Stimulated activated CD4-positive, alpha-beta T cell treated with anti-CD3 and anti-CD28 coated beads, Interleukin-2, amount 100 ng/mL, for 4 hours (primary cell): Measurements from ENCODE around the gene EPHA6.

Experiments used
- DNase-seq: peaks from one replicate; pipeline ENCODE4 v3.0.0-alpha.2; 2020; ENCODE audit warnings: low read depth

EPHA6 gene

DNA sequence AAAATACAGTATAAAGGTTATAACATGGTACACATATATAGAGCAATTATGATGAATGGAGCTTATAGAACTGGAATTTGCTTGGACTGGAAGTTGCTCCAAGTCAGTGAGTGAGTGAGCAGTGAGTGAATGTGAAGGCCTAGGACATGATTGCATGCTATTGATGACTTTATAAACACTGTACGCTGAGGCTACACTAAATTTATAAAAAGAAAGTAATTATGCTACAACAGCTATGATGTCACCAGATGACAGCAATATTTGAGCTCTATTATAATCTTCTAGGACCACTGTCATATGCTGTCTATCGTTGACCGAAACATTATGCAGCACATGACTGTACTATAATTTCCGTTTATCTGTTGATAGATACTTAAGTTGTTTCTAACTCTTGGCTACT lies 463.3 kb downstream of the EPHA6 start:
- no peak for DNase-seq

DNA sequence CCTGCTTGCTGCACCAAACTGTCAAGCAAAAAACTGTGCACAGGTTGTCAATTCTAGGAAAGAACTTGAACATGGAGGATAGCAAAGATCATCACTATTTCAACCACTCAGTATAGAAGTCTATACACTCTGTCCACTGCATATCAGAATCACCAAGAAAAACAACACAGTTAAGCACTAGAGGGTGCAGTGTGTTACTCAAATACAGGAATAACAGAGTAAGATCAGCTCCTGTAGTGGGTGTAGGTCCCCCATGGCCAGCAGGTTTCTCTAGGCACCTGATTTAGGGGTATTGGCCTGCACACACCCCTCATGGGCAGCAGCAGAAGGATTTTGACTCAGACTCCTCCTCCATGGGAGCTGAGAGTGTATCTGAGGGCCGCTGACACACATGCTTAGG lies 464.1 kb downstream of the EPHA6 start:
- no peak for DNase-seq

DNA sequence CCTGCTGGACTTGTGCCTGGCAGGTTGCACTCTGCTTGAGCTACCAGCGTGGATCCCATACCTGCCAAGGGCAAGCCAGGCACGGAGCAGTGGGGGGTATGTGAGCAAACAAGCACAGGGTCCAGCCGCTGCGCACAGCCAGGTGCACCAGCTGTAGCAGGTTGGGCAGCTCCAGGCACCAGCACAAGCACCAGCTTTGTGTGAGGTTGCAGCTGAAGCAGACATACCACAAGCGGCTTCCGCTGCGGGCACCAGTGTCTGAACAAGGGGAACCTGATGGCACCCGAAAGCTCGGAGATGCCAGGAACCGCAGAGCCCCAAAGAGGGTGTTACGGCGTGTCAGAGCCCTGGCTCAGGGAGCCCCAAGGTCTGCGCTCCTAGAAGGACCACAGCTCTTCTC lies 477.5 kb downstream of the EPHA6 start:
- no peak for DNase-seq

DNA sequence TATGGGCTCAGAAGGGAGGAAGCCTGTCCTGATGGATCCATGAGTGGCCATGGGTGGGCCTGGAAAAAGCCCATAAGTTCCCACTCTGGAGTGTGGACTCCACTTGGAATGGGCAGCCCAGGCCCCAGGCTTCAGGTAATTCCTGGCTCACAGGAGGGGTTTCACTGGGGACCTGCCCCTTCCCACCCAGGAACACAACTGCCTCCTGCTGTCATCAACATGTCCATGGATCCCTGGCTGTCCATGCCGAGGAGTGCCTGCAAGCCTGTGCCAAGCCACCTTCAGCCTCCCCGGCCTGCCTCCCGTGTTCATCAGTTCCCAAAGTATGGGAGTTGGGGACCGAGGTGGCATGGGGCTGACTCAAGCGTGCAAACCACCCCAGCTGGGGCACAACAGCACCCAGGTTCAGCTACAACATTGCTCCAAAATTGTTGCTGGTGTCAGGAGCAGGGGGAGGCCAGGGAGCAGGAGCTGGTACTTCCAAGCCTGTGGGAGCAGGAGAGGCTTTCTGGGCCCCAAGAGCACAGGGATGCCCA lies 479.3 kb downstream of the EPHA6 start:
- no peak for DNase-seq

DNA sequence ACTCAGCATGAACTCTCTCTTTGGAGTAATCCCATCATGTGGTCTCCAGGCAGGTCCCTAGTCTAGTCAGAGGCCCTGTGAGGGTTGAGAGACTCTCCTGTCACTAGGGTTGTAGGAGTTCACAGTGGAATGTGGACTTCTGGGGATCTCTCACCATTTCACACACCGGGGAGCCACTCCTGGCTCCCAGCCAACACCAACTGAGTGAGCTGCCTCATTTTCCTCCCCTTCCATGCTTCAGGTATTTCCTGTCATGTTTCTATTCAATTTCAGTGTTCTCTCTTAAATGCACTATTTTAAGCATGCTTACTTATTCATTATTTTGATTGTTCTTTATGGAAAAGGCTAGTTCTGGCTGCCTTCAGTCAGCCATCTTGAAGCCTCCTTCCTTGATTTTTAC lies 482.6 kb downstream of the EPHA6 start:
- DNase-seq = no peak

DNA sequence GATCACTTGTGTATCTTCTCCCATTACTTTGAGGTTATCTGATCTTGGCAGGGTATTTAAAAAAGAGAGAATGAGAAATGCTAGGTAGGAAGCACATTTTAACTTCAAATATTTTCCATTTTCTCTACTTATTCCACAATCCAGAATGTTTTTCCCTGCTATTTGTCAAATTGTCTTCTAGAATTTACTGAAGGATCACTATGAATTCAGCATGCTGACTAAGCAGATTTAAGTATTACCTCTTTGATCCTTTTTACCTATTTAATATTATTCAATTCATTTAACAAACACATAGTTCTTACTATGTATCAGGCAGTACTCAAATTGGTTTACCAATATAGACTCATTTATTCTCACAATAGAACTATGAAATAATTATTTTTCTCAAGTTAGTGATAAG lies 486.7 kb downstream of the EPHA6 start:
- no peak for DNase-seq

DNA sequence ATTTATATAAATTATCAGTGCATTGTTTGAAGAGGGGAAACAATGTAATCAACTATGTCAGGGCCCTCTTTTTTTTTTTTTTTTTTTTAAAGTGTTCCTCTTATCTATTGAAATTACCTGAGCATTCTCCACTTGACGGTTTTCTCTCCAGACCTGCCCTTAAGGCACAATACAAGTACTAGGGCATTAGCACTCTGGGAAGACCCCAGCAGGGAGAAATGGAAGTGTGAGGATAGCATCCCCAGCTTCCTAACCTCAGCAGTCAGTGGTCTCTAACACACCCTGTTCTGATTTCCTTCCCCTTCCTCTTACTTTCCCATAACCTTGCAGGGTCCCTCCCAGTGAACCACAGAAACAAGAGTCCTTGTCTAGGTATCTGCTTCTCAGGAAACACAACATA lies 491.8 kb downstream of the EPHA6 start:
- no peak for DNase-seq

DNA sequence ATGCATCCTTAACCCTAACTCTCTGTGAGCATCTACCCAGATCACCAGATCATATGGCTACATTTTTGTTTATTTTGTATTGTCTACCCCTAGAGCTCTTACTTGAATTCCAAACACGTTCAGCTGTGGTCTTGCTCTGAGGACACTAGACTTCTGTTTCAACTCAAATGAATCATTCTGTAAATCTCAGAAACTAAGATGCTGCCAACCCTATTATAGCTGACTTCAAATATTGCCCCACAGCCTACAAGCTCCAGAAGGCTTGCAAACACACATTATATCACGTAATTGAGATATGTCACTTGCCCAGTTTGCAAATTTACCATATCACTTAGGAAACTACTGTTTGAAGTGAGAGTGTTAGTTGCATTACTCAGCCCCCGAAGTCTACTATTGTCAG lies 524.0 kb downstream of the EPHA6 start:
- DNase-seq = no peak

DNA sequence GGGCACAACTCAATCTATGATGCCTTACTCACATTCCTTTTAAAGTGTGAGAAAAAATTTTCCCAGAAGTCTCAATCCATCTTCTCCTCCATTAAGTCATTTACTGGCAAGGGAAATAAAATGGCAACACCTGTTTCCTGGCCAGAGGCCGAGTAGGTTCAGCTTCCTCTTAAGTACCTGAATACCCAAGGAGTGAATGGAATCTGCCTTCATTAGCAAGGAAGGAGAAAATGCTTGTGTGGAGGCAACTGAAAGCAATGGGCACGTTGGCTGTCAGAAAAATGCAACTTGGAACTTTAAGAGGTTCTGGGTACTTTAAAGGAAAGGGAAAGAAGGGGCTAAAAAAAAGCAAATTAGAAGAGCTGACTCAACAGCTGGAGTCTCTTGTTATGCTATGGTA lies 526.5 kb downstream of the EPHA6 start:
- no peak for DNase-seq

DNA sequence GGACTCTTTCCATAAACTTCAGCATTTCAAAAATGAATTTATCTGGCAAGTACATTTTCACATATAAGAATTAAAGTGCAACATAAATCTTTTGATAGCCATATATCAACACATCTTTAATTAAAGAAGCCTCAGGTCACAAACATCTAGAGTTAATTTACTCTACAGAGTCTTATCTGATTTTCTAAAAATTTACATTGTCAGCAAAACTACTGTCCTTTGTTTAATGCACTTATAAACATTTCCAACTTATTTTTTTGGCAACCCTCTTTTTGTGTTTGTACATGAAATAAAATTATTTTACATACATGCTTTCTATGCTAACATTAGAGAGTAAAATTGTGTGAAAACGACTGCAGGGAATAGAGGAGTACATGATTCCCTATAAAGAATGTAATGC lies 533.4 kb downstream of the EPHA6 start:
- no peak for DNase-seq

DNA sequence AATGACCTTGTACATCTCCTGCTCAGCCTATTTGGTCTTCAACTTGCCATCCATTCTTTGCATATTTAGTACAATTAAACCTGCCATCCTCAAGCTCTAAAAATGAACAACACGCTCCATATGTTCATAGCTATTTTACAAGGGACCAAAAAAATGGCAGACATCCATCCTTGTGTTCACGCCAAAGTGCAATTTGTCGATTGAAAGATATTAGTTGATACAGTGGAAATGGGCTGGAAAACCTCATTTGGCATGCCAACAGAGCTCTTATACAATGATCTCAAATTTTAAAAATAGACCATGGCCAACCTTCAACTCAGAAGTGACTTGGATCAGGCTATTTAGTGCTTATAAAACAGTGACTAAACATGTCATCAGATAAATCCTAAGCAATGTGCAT lies 536.6 kb downstream of the EPHA6 start:
- no peak for DNase-seq

DNA sequence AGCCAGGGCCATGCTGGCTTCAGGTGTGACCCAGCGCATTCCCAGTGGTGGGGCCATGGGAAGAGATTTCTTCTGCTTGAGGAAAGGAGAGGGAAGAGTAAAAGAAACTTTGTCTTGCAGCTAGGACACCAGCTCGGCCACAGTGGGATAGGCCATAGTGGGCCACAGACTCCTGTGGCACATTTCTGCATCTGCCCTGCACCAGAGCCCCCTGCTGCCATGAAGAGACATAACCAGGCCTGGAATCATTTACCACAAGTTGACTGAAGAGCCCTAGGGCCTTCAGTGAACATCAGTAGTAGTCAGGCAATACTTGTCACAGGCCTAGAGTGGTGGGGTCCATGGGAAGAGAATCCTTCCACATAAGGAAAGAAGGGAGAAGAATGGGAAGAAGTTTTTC lies 538.8 kb downstream of the EPHA6 start:
- DNase-seq = no peak

DNA sequence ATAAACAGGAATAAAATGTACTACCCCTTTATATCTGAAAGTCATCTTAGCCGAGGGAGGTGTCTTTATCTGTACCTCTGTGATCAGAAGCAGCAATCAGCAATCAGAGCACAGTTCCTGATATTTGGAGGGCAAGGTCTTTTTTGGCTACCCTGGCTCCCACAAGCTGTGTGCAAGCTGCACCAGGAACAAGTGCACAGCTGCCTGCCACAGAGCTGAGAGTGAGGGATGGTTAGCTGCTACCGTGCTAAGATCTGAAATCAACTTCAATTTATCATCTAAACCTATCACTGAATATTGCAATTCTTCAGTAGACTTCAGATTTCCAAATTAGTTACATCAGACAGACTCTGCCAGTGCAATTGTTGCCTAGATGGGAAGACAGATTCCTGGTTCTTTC lies 545.6 kb downstream of the EPHA6 start:
- DNase-seq = no peak

DNA sequence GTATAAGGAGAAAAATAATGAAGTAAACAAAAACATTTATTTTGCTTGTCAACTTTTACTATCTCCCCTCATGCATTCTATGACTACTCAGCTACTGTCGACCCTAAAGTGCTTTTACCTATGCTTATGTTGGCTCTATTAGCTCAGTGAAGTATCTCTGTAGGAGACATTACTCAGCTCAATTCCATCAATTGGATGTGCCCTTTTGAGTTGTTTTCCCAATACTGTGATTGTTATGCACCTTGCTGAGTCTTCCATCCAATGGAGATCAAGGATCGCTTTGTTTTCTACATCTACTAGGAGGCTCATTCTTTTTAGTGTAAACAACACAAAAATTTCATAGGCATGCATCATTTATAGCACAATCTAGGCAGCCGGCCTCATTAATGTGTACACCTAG lies 546.4 kb downstream of the EPHA6 start:
- no peak for DNase-seq

DNA sequence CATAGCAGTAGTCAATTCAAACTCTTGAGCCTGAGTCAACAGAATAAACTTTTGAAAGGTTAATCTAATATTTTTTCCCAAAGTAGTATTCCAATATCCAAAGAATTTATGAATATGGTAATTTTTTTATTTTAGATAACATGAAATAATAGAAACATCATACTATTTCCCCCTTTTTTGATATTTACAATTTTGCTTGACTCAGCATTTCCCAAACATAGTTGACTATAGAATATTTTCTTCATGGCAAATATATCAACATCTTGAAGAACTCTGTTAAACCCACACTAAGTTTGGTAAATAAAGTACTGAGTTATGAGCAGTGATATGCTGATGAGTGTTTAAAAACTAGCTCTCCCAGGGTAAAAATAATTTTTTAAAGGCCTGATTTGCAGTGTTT lies 570.2 kb downstream of the EPHA6 start:
- DNase-seq = no peak

DNA sequence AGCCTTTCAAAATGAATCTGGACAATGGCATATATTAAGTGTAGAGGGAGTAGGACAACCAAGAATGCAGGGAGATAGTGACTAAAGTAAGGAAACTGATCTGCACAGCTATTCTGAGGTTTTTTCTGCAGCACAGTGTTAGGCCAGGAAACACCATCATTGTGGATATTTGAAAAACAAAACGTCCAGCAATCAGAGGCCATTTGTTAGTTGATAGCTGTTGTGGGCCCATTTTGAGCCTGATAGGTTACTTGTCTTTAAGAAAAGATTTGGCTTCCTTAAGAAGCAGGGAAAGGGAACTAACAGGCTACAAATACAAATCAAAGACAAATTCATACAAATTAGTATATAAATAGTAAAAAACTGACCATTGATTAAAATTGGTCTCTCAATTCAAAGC lies 574.4 kb downstream of the EPHA6 start:
- no peak for DNase-seq

DNA sequence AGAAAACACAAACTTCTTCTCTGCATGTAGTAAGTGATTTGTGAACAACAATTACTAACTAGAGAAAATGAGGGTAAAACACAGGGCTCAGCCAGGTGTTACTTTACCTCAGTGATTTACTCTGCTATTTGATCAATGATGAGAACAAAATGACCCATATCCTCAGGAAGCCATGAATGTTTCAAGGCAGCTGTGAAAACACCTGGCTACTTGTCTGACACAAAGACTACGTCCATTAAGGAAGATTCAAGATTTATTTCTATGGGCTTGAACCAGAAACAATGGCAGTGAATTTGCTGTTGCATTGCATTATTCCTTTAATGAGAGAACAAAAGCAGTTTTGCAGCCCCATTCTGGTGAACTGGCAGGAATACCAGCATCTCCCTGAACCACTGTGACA lies 575.5 kb downstream of the EPHA6 start:
- DNase-seq = no peak

DNA sequence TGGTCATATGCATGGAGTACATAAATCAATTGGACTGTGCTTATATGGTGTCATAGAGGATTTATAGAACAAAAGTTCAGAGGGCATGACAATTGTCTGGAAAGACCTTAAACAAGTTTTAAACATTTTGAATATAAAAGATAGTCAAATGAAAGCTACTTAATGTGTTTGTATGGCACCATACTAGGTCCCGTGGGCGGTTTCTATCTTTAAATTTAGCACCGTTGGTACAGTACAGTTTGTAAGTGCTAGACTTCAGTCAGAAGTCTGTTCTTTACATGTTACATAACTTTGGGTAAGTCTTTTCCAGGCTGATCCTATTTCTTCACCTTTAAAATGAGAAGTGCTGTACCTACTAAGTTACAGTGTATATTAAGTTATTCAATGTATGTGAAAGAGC lies 576.8 kb downstream of the EPHA6 start:
- DNase-seq = no peak

DNA sequence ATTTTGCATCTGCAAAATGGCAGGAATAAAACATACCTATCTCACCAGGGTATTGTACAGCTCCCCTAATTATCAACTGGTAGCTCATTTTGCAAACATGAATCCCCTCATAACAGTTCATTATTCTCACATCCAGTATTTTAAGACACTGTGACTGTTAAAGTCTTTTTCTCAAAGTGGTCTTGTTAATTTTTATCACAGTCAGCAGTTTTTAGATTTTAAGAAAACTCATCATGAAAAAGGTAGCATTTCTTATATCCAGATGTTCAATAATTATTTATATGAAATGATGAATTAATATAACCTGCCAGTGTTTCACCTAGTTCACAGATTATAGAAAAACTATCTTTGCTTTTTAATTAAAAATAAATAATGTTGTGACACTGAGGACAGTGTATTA lies 595.2 kb downstream of the EPHA6 start:
- DNase-seq = no peak

DNA sequence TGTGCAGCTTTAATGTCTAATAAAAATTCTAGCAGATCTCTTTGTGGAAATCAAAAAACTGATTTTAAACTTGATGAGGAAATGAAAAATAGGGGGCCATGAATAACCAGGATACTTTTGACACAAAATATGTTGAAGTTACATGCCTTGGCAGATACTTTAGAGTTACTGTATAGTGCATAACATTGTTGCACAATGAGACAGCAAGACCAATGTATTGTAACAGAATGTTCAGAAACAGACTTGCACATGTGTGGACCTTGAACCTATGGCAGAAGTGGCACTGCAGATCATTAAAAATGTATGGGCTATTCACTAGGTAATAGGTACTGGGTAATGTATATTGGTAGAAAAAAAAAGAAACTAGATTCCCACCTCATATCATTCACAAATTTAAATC lies 607.2 kb downstream of the EPHA6 start:
- no peak for DNase-seq

DNA sequence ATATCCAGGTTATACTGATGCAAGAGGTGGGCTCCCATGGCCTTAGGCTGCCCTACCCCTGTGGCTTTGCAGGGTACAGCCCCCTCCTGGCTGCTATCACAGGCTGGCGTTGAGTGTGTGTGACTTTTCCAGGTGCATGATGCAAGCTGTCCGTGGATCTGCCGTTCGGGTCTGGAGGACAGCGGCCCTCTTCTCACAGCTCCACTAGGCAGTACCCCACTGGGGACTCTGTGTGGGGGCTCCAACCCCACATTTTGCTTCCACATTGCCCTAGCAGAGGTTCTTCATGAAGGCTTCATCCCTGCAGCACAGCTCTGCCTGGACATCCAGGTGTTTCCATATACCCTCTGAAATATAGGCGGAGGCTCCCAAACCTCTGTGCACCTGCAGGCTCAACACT lies 610.6 kb downstream of the EPHA6 start:
- no peak for DNase-seq

DNA sequence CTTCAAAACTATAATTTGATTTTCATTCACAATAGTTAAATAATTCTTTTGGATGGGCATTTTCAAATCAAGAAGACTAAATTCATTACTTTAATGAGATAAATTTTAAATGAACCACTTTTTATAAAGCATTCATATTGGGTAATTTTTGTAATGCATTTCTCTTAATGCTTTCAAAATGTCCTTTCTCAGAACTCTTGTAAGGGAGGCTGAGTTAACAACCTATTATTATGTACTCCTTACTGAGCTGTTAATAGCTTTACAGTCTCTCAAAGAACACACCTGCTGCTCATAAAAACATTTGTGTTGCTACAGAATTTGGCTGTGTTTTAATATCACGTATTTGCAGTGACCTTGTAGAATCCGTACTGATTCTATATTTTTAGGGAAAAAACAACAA lies 616.2 kb downstream of the EPHA6 start:
- no peak for DNase-seq

DNA sequence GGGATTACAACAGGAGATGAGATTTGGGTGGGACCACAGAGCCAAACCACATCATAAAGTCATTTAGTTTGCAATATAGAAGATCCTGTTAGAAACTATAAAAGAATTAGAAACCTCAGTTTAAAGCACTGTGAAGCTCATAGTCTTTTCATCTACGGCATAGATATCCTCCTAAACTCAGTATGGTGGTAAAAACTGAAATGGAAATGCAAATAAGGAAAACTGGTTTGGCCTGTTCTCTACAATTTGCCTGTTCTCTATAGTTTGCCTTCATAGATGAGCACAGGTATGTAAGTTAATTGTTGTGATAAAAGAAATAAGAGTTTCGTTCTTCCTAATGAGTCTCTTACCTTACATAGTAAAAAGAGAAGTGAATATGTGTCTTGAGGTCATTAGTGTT lies 618.5 kb downstream of the EPHA6 start:
- no peak for DNase-seq

DNA sequence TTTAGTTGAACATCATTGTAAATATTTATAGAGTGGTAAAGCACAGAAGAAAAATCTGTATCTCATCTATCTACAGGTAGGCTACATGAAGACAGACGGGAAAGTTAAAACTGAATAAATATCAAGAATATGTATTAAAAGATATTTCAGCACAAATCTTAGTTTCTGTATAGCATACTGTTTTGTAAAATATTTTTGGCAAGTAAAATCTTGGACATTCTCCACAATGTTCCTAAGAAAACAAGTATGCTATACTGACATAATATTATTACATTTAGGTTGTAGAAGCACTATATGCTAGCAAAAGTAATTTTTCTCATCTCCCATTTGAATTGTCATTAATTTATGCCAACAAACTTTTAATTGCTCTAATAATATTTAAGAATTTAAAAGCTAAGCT lies 623.7 kb downstream of the EPHA6 start:
- no peak for DNase-seq

DNA sequence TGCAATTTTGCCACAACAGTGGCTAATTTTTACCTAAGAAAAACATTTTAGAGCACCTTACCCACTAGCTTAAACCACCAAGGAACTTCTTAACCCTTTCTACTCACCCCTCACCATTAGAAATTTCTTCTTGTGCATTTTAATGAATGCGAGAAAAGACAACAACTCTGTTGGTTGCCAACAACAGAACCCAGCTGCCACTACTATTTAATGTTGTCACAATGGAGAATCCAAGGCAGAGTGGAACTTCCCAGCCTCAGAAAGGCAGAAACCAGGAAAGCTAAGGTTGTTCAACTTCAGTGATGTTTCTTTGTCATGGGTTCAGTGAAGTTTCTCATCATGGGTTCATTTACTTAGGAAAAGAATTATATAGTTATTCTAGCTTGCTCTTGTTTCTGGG lies 625.0 kb downstream of the EPHA6 start:
- DNase-seq = no peak
